OCI-LY1 (cell line): ENCODE data around the gene CMIP.

ENCODE experiments used
- H2AFZ ChIP-seq: fragments of 200-600 bp; sonication (generic), shearing (Covaris generic); 2 replicates; pipeline ENCODE4 v1.6.0; 2014; ENCODE audit warnings: antibody characterized with exemption, mild to moderate bottlenecking, low read length
- H3F3A ChIP-seq: fragments of 200-600 bp; sonication (generic), shearing (Covaris generic); 2 replicates; pipeline ENCODE4 v1.6.0; 2014; ENCODE audit warnings: mild to moderate bottlenecking, antibody characterized with exemption, low read length, moderate library complexity; ENCODE audit not compliant: insufficient read depth
- H3K27ac ChIP-seq: fragments of 200-600 bp; sonication (generic); 2 replicates; pipeline ENCODE4 v1.5.1; 2014; ENCODE audit warnings: low read length, mixed run types, mild to moderate bottlenecking, low read depth; ENCODE audit not compliant: poor library complexity, severe bottlenecking
- H3K27me3 ChIP-seq: fragments of 200-600 bp; sonication (generic); 2 replicates; pipeline ENCODE4 v1.6.0; 2014; ENCODE audit warnings: antibody characterized with exemption, mild to moderate bottlenecking, low read length, moderate library complexity; ENCODE audit not compliant: insufficient read depth
- H3K36me3 ChIP-seq: fragments of 200-600 bp; sonication (generic); 2 replicates; pipeline ENCODE4 v1.6.1; 2014; ENCODE audit warnings: mild to moderate bottlenecking, antibody characterized with exemption, low read length, moderate library complexity, mixed read lengths; ENCODE audit not compliant: insufficient read depth
- H3K4me1 ChIP-seq: fragments of 200-600 bp; sonication (generic); 2 replicates; pipeline ENCODE4 v1.5.1; 2014; ENCODE audit warnings: mild to moderate bottlenecking, low read length, moderate library complexity; ENCODE audit not compliant: insufficient read depth, severe bottlenecking
- H3K4me2 ChIP-seq: fragments of 200-600 bp; sonication (generic), shearing (Covaris generic); 2 replicates; pipeline ENCODE4 v1.6.1; 2014; ENCODE audit warnings: low read length
- H3K4me3 ChIP-seq: fragments of 200-600 bp; sonication (generic); 2 replicates; pipeline ENCODE4 v1.5.1; 2014; ENCODE audit warnings: low read length, low read depth, mild to moderate bottlenecking, mixed read lengths; ENCODE audit not compliant: poor library complexity, severe bottlenecking
- H3K79me2 ChIP-seq: fragments of 200-600 bp; shearing (Covaris generic); 2 replicates; pipeline ENCODE4 v1.6.1; 2016; ENCODE audit warnings: mixed run types, low read length, mixed read lengths; ENCODE audit not compliant: insufficient read depth
- H3K9ac ChIP-seq: fragments of 200-600 bp; sonication (generic), shearing (Covaris generic); 2 replicates; pipeline ENCODE4 v1.6.1; 2014; ENCODE audit warnings: mild to moderate bottlenecking, low read length, mixed read lengths
- H3K9me2 ChIP-seq: fragments of 200-600 bp; sonication (generic), shearing (Covaris generic); 2 replicates; pipeline ENCODE4 v1.6.1; 2014; ENCODE audit warnings: low read depth, mild to moderate bottlenecking, low read length, mixed read lengths
- H3K9me3 ChIP-seq: fragments of 200-600 bp; shearing (Covaris generic); 2 replicates; pipeline ENCODE4 v1.6.1; 2014; ENCODE audit warnings: low read length, mixed read lengths
- H4K20me1 ChIP-seq: fragments of 200-600 bp; sonication (generic), shearing (Covaris generic); 2 replicates; pipeline ENCODE4 v1.6.0; 2016; ENCODE audit warnings: mild to moderate bottlenecking, low read length; ENCODE audit not compliant: insufficient read depth
- CTCF ChIP-seq: fragments of 200-600 bp; sonication (generic), shearing (Covaris generic); IDR thresholded peaks from 2 replicates; pipeline ENCODE4 v1.5.1; 2017; ENCODE audit warnings: mild to moderate bottlenecking, antibody characterized with exemption, low read length, moderate library complexity, mixed read lengths
- EZH2 ChIP-seq: fragments of 200-600 bp; sonication (generic), shearing (Covaris generic); IDR thresholded peaks from 2 replicates; pipeline ENCODE4 v1.8.0; 2017; ENCODE audit warnings: borderline replicate concordance, mixed run types, mild to moderate bottlenecking, antibody characterized with exemption, low read length, moderate library complexity, mixed read lengths

The CMIP gene

GRCh38 chr16:81658373-81658772 is 213.8 kb downstream of the CMIP start:
- no peak overlapping the region for H3K9ac ChIP-seq
- H3K79me2 ChIP-seq: no peaks in the 10 kb centered on the region
- H4K20me1 ChIP-seq: no peaks in the 10 kb centered on the region
- H3K4me2 ChIP-seq: no peak overlapping the region
- H2AFZ ChIP-seq: no peak overlapping the region
- H3K36me3 ChIP-seq: peaks cover 86% of the 10 kb centered on the region
- no peaks in the 10 kb centered on the region for H3F3A ChIP-seq
- H3K4me1 ChIP-seq: peaks cover 20% of the 10 kb centered on the region
- H3K9me2 ChIP-seq: no peaks in the 10 kb centered on the region
- H3K27me3 ChIP-seq: no peaks in the 10 kb centered on the region
- H3K27ac ChIP-seq: no peak overlapping the region
- TF ChIP-seq CTCF (no peak), EZH2 (no peak)
- H3K4me3 ChIP-seq: no peak overlapping the region
- no peaks in the 10 kb centered on the region for H3K9me3 ChIP-seq

- no peaks in the 10 kb centered on the region for H3K9me3 ChIP-seq
- no peak overlapping the region for H3K27ac ChIP-seq
- H3K4me3 ChIP-seq: no peak overlapping the region
- TF ChIP-seq EZH2 (no peak), CTCF (no peak)
- no peaks in the 10 kb centered on the region for H3K9me2 ChIP-seq
- H3K9ac ChIP-seq: no peak overlapping the region
- H4K20me1 ChIP-seq: no peaks in the 10 kb centered on the region
- no peaks in the 10 kb centered on the region for H3K27me3 ChIP-seq
- no peaks in the 10 kb centered on the region for H3F3A ChIP-seq
- no peaks in the 10 kb centered on the region for H3K79me2 ChIP-seq
- peaks cover 87% of the 10 kb centered on the region; the same call in 1 of the 2 replicates for H3K36me3 ChIP-seq
- H3K4me2 ChIP-seq: no peak overlapping the region
- H3K4me1 ChIP-seq: peaks cover 21% of the 10 kb centered on the region
- H2AFZ ChIP-seq: no peak overlapping the region
Measured at GRCh38 chr16:81659249-81659648, 214.6 kb downstream of the CMIP start.

- Histone ChIP-seq H3K36me3 (peaks cover 88% of the 10 kb centered on the region; the same call in 1 of the 2 replicates), H3K79me2 (no peaks in the 10 kb centered on the region), H3K9me3 (no peaks in the 10 kb centered on the region), H3K4me3 (no peak overlapping the region), H3K4me2 (no peak overlapping the region), H2AFZ (no peak overlapping the region), H3F3A (no peaks in the 10 kb centered on the region), H3K27ac (no peak overlapping the region), H4K20me1 (no peaks in the 10 kb centered on the region), H3K27me3 (no peaks in the 10 kb centered on the region), H3K9ac (no peak overlapping the region), H3K4me1 (peaks cover 13% of the 10 kb centered on the region), H3K9me2 (no peaks in the 10 kb centered on the region)
- TF ChIP-seq EZH2 (no peak), CTCF (no peak)
Measured at GRCh38 chr16:81661082-81661481, 216.5 kb downstream of the CMIP start.
